Loucy (cell line): Measurements from ENCODE around the gene ABAT.

Experiments
- EZH2phosphoT487 ChIP-seq: fragments of 200-600 bp; IDR thresholded peaks from 2 replicates; pipeline ENCODE4 v1.6.1; 2018; ENCODE audit warnings: antibody characterized with exemption, mild to moderate bottlenecking, moderate library complexity, borderline replicate concordance
- TF ChIP-seq, protein P1 (sequence below): fragments of 200-600 bp; sonication (generic); conservative IDR thresholded peaks from 2 replicates; pipeline ENCODE4 v1.5.1; 2014; ENCODE audit warnings: mild to moderate bottlenecking, antibody characterized with exemption, low read length

DNA sequence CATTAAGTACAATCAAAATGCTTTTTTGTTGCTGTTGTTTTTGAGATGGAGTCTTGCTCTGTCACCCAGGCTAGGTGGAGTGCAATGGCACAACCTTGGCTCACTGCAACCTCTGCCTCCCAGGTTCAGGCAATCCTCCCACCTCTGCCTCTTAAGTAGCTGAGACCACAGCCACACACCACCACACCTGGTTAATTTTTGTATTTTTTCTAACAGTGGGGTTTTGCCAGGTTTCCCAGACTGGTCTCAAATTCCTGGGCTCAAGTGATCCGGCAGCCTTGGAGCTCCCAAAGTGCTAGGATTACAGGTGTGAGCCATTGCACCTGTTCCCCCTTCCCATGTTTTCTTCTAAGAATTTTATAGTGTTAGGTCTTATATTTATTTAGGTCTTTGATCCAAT lies 4.9 kb upstream of the ABAT start:
- TF ChIP-seq, protein P1, sequence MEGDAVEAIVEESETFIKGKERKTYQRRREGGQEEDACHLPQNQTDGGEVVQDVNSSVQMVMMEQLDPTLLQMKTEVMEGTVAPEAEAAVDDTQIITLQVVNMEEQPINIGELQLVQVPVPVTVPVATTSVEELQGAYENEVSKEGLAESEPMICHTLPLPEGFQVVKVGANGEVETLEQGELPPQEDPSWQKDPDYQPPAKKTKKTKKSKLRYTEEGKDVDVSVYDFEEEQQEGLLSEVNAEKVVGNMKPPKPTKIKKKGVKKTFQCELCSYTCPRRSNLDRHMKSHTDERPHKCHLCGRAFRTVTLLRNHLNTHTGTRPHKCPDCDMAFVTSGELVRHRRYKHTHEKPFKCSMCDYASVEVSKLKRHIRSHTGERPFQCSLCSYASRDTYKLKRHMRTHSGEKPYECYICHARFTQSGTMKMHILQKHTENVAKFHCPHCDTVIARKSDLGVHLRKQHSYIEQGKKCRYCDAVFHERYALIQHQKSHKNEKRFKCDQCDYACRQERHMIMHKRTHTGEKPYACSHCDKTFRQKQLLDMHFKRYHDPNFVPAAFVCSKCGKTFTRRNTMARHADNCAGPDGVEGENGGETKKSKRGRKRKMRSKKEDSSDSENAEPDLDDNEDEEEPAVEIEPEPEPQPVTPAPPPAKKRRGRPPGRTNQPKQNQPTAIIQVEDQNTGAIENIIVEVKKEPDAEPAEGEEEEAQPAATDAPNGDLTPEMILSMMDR = no peak
- no peak for TF ChIP-seq EZH2phosphoT487
